ENCODE results near the gene GLI2.

Gene GLI2

DNA sequence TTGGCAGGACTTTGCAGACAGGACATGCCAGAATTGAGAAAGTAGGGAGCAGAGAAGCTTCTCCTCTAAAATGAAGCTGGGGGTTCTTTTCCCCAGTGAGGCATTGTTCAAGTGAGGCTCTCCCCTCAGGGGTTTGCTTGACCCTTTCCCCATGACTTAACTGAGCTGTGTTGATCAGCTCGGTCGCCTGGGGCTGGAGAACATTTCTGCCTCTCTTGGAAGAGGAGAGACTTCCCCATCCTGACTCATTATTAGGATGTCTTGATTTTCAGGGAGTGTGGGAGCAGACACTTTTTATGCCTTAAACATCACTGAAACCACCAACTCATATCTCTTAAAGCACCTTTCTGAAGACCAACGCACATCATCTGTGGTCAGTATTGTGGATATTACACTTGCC, 27.9 kb upstream of the GLI2 start:
- no peak for DNase-seq (ENCODE audit: low read depth, low spot score)
- TF ChIP-seq, protein P1, sequence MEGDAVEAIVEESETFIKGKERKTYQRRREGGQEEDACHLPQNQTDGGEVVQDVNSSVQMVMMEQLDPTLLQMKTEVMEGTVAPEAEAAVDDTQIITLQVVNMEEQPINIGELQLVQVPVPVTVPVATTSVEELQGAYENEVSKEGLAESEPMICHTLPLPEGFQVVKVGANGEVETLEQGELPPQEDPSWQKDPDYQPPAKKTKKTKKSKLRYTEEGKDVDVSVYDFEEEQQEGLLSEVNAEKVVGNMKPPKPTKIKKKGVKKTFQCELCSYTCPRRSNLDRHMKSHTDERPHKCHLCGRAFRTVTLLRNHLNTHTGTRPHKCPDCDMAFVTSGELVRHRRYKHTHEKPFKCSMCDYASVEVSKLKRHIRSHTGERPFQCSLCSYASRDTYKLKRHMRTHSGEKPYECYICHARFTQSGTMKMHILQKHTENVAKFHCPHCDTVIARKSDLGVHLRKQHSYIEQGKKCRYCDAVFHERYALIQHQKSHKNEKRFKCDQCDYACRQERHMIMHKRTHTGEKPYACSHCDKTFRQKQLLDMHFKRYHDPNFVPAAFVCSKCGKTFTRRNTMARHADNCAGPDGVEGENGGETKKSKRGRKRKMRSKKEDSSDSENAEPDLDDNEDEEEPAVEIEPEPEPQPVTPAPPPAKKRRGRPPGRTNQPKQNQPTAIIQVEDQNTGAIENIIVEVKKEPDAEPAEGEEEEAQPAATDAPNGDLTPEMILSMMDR (IDR thresholded peaks at IDR 0.05; ENCODE audit: low read depth, low read length): no peak
- in situ Hi-C loops (cut with HindIII; ENCODE audit: low sequenced_read_pairs): no loop called here
- no peak overlapping the region for H3K4me3 ChIP-seq (ENCODE audit: low read depth, low read length)

DNA sequence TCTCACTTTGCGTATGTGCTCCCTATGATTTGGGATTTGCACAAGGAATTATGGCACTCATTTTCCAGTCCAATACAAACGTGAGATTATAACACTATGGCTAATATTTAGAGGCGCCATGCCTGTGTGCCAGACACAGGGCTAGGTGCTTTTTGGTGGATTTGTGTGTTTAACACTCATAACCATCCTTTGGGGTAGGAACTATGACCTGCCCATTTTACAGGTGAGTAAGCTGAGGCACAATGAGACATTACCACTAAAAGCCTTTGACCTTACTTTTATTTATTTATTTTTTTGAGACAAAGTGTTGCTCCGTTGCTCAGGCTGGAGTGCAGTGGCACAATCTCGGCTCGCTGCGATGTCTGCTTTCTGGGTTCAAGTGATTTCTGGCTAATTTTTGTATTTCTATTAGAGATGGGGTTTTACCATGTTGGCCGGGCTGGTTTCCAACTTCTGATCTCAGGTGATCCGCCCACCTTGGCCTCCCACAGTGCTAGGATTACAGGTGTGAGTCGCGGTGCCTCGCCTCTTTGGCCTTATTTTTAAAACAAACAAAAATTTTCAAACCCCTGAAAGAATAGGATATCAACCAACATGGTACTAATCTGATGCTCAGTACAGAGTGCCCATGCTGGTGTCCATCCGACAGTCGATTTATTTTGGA, 26.6 kb upstream of the GLI2 start:
- DNase-seq (ENCODE audit: low read depth, low spot score): no peak
- H3K4me3 ChIP-seq (ENCODE audit: low read depth, low read length): no peak overlapping the region
- in situ Hi-C loops (cut with HindIII; ENCODE audit: low sequenced_read_pairs): no loop called here
- TF ChIP-seq, protein P1 (IDR thresholded peaks at IDR 0.05; ENCODE audit: low read depth, low read length): no peak

DNA sequence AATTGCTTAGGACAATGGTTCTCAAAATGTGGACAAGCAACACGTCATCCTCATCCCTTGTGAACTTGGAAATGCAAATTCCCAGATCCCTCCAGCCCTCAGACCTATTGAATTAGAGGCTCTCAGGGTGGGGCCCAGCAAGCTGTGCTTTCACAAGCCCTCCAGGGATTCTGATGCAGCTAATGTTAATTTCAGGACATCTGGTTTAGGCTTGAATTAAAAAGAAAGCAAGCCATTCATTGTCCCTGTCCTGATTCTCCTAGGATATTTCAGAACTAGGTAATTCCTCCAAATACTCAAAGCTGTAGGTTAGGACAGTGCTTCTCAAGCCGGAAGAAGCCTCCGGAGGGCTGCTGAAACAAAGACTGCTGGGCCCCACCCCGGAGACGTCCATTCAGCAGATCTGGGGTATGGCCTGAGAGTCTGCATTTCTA, 26.0 kb upstream of the GLI2 start:
- in situ Hi-C loops (cut with HindIII; ENCODE audit: low sequenced_read_pairs): no loop called here
- DNase-seq (ENCODE audit: low read depth, low spot score): no peak
- TF ChIP-seq, protein P1 (IDR thresholded peaks at IDR 0.05; ENCODE audit: low read depth, low read length): no peak
- H3K4me3 ChIP-seq (ENCODE audit: low read depth, low read length): no peak overlapping the region

DNA sequence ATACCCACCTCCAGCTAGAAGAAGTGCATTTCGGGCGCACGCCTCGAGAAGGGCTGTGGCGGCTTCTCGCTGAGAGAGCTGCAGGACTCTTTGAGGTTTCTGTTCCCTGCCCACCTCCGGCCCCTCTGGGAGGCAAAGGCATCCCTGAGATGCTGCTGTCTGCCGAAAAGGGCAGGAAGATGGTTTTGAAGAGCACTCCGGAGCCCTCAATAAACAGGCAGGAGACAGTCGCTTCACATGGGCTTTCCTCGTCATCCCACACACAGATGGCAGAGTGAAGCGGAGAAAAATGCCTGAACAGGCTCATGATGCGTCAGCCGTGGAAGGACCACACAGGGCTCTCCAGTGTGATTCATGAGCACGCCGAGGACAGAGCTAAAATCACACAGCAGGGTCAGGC, 25.4 kb upstream of the GLI2 start:
- TF ChIP-seq, protein P1 (IDR thresholded peaks at IDR 0.05; ENCODE audit: low read depth, low read length): no peak
- no peak overlapping the region for H3K4me3 ChIP-seq (ENCODE audit: low read depth, low read length)
- in situ Hi-C loops (cut with HindIII; ENCODE audit: low sequenced_read_pairs): no loop called here
- peak; percentile 50 for DNase-seq (ENCODE audit: low read depth, low spot score)

DNA sequence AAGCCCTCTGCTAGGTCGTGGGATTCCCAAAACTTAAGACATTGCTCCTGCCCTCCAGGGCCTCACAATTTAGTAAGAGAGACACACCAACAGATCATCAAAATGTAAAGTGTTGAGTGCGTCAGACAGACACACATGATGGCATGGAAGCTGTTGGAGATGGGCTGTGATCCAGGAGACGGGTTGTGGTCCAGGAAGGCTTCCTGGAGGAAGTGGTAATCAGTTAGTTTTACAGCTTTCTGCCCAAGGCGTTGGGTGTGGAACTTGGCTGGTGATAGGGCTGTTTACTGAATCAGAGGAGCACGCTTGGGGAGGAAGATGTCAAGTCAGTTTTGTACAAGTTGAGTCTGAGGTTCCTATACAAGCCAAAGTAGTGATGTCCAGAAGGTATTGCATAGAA, 24.0 kb upstream of the GLI2 start:
- no peak overlapping the region for H3K4me3 ChIP-seq (ENCODE audit: low read depth, low read length)
- in situ Hi-C loops (cut with HindIII; ENCODE audit: low sequenced_read_pairs): no loop called here
- TF ChIP-seq, protein P1 (IDR thresholded peaks at IDR 0.05; ENCODE audit: low read depth, low read length): no peak
- no peak for DNase-seq (ENCODE audit: low read depth, low spot score)

DNA sequence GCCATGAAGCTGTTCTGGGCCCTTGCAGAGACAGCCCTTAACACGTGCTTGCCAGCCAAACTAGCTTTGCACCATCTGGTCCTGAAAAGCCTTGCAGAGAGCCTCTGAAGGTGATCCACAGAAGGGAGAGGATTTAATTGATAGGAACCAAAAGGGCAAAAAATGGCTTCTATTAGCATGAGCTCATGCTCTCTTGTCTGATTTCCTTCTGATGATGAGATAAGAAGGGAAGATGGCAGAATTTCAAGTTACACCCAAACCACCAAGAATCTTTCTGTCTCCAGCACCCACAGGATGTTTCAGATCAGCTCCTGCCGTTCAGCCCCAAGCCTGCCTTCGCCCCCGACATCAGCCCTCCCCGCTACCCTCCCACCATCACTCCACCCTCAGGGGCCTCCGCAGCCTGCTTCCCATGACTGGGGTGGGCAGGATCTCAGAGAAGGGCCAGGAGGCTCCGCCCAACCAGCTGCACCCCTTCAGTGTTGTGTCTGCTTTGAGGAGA, 23.4 kb upstream of the GLI2 start:
- no peak for DNase-seq (ENCODE audit: low read depth, low spot score)
- TF ChIP-seq, protein P1 (IDR thresholded peaks at IDR 0.05; ENCODE audit: low read depth, low read length): no peak
- H3K4me3 ChIP-seq (ENCODE audit: low read depth, low read length): no peak overlapping the region
- in situ Hi-C loops (cut with HindIII; ENCODE audit: low sequenced_read_pairs): no loop called here
